Activated T-helper 1 cell treated with anti-CD3 and anti-CD28 coated beads, Interleukin-12 subunit alpha, Interleukin-12 subunit beta, Interleukin-2, Interleukin-4 antibody, amounts not matched to agents 30 ng/mL and 10 ng/mL and 1 ng/mL, durations not matched to agents 14 hours and 24 hours and 36 hours (primary cell): ENCODE results near the gene GNAO1. TPM values are rescaled to one million over a fixed set of nuclear protein-coding genes. Genes with fewer than 3 reads are reported as not detected.

Experiments used
- DNase-seq: peaks from one replicate; pipeline ENCODE4 v3.0.0; 2021; ENCODE audit warnings: low spot score
- H3K27ac Mint-ChIP-seq: one replicate; pipeline ENCODE4 v1.8.0; 2021; ENCODE audit warnings: mild to moderate bottlenecking, mixed read lengths
- H3K27me3 Mint-ChIP-seq: one replicate; pipeline ENCODE4 v1.8.0; 2022; ENCODE audit warnings: mild to moderate bottlenecking, moderate library complexity, mixed read lengths; ENCODE audit not compliant: insufficient read depth
- H3K36me3 Mint-ChIP-seq: one replicate; pipeline ENCODE4 v1.8.0; 2021; ENCODE audit warnings: low read depth, mixed read lengths
- H3K4me1 Mint-ChIP-seq: one replicate; pipeline ENCODE4 v1.8.0; 2021; ENCODE audit warnings: low read depth, mixed read lengths
- H3K4me3 Mint-ChIP-seq: one replicate; pipeline ENCODE4 v1.8.0; 2021; ENCODE audit warnings: mild to moderate bottlenecking, moderate library complexity, mixed read lengths
- H3K9me3 Mint-ChIP-seq: one replicate; pipeline ENCODE4 v1.8.0; 2021; ENCODE audit warnings: mixed read lengths
- intact Hi-C: fragments of 100-400 bp; cut with micrococcal nuclease; formaldehyde crosslinking; loops from one replicate; pipeline ENCODE4 v1.15.1; 2024
- total RNA-seq: library from RNA; stranded (reverse); gene quantifications from 2 replicates; pipeline ENCODE4 v1.2.3, GENCODE V29; 2022

Gene GNAO1
- total RNA-seq, 1 donor from 2014 or later, result 1.7 TPM

DNA sequence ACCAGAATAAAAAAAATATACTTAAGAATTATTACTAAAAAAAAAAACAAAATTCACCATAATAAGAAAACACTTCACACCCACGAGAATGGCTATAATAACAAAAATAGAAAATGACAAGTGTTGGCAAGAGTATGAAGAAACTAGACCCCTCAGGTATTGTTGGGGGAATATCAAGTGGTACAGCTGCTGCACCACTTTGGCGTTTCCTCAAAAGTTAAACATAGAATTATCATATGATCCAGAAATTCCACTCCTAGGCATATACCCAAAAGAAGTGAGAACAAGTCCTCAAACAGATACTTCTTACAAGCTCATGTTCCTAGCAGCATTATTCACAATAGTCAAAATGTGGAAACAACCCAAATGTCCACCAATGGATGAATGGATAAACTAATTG, 207.8 kb downstream of the GNAO1 start:
- Mint-ChIP-seq H3K4me1 (no peaks in the 10 kb centered on the region), H3K27ac (no peak overlapping the region), H3K27me3 (no peaks in the 10 kb centered on the region), H3K9me3 (no peaks in the 10 kb centered on the region), H3K4me3 (no peak overlapping the region), H3K36me3 (peaks cover 41% of the 10 kb centered on the region)
- no peak for DNase-seq
- intact Hi-C loops, result no loop called here

DNA sequence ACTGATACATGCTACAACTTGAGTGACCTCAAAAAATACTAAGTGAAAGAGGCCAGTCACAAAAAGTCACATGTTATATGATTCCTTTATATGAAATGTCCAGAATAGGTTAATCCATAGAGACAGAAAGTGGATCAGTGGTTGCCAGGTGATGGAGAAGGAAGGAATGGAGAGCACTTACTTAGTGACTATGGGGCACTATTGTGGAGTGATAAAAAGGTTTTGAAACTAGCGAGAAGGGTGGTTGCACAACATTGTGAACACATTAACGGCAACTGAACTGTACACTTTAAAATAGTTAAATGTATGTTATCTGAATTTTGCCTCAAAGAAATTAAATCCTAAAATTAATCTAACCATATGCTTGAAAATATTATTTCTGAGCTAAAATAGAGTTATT, 208.2 kb downstream of the GNAO1 start:
- Mint-ChIP-seq H3K36me3 (peaks cover 40% of the 10 kb centered on the region), H3K4me3 (no peak overlapping the region), H3K27me3 (no peaks in the 10 kb centered on the region), H3K27ac (no peak overlapping the region), H3K4me1 (no peaks in the 10 kb centered on the region), H3K9me3 (no peaks in the 10 kb centered on the region)
- intact Hi-C loops, result no loop called here
- no peak for DNase-seq

DNA sequence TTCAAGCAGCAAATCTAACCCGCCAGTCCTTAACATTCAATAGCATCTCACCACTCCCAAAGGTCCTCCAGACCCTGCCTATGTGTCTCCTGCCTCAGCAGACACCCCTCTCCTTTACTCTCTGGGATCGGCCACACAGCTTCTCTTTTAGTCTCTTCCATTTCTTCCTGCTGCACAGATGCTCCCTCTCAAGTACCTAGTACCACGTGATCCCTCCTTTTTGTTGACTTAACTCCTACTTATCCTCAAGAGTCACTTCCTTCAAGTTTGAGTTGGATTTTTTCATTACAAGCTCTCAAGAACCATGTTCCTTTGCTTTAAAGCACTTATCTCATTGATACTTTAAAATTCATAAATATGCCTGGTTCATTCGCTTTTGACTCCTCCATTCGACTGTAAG, 209.2 kb downstream of the GNAO1 start:
- intact Hi-C loops, result no loop called here
- H3K9me3 Mint-ChIP-seq, result no peaks in the 10 kb centered on the region
- peaks cover 36% of the 10 kb centered on the region for H3K36me3 Mint-ChIP-seq
- H3K4me3 Mint-ChIP-seq, result no peak overlapping the region
- no peaks in the 10 kb centered on the region for H3K4me1 Mint-ChIP-seq
- no peaks in the 10 kb centered on the region for H3K27me3 Mint-ChIP-seq
- H3K27ac Mint-ChIP-seq, result no peak overlapping the region
- DNase-seq, result no peak

DNA sequence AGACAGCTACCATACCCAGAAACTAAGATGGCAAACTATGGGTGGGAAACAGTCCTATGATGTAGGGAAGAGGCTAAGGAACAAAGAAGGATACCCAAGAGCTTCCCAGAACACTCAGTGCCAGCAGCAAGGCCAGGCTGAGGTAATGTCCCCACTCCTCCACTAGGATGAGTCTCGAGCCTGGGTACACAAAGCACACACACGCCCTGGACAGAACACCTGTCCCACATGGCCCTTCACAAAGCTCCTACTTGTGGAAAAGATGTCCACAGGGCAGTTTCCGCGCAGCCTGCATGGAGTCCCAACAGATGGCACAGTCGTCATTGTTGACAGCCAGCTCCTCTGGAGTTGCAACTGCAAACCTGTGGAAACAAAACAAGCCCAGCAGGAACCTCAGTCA, 210.2 kb downstream of the GNAO1 start:
- Mint-ChIP-seq H3K36me3 (peaks cover 31% of the 10 kb centered on the region), H3K9me3 (no peaks in the 10 kb centered on the region), H3K4me3 (no peak overlapping the region), H3K27me3 (no peaks in the 10 kb centered on the region), H3K27ac (no peak overlapping the region), H3K4me1 (no peaks in the 10 kb centered on the region)
- intact Hi-C loops, result no loop called here
- DNase-seq, result no peak

DNA sequence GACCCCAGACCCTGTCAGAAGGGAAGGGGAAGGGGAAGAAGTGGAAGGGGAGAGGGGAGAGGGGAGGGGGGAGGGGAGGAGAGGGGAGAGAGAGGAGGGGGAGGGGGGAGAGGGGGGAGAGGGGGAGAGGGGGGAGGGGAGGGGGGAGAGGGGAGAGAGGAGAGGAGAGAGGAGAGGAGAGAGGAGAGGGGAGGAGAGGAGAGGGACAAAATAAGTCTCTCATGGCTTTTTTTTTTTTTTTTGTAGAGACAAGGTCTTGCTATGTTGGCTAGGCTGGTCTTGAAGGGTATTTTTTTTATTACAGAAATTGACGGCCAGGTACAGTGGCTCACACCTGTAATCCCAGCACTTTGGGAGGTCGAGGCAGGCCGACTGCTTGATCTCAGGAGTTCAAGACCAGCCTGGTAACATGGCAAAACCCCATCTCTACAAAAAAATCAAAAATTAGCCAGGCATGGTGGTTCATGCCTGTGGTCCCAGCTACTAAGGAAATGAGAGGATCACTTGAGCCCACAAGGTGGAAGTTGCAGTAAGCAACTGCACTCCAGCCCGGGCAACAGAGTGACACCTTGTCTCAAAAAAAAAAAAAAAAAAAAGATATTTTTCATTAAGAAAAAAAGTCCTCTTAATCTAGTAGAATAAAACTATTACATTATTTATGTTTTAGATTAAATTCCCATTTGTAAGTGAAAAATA, 214.8 kb downstream of the GNAO1 start:
- no peaks in the 10 kb centered on the region for H3K9me3 Mint-ChIP-seq
- DNase-seq, result no peak
- no peaks in the 10 kb centered on the region for H3K4me1 Mint-ChIP-seq
- intact Hi-C loops, result no loop called here
- H3K27ac Mint-ChIP-seq, result no peak overlapping the region
- no peaks in the 10 kb centered on the region for H3K27me3 Mint-ChIP-seq
- peaks cover 20% of the 10 kb centered on the region for H3K36me3 Mint-ChIP-seq
- H3K4me3 Mint-ChIP-seq, result no peak overlapping the region

Other genes starting within 250 kb of the GNAO1 start
- 57.2 and 64.3 TPM in 2 replicates for gene AMFR, start 234.1 kb downstream of the GNAO1 start, total RNA-seq